HG02870 (cell line): Measurements from ENCODE around the gene PURB.
A peak's percentile ranks its signal among the peaks of the same experiment; 100 is the strongest.
"Not testable (repeated sequence)": the region's sequence is repeated elsewhere in the genome, so short reads cannot be mapped to it uniquely, and the experiment has no call there.

ENCODE experiments used
- ATAC-seq: cut with Tn5 transposase; IDR thresholded peaks from one replicate; pipeline ENCODE4 v1.9.1; 2021; ENCODE audit warnings: mild to moderate bottlenecking, moderate library complexity; ENCODE audit not compliant: unreplicated experiment

PURB gene

GRCh38 chr7:44893710-44894234, 8.4 kb upstream of the PURB start:
- no peak for ATAC-seq

GRCh38 chr7:44891791-44892190, 6.5 kb upstream of the PURB start:
- ATAC-seq, result no peak

GRCh38 chr7:44891372-44891771, 6.0 kb upstream of the PURB start:
- ATAC-seq, result no peak

- ATAC-seq, result no peak
These were observed 3.9 kb upstream of the PURB start for GRCh38 chr7:44889086-44889781.

GRCh38 chr7:44887293-44887692, 2.0 kb upstream of the PURB start:
- ATAC-seq, result no peak

GRCh38 chr7:44884621-44885393, 523 bp downstream of the PURB start:
- peak; percentile 19 for ATAC-seq

- ATAC-seq, result no peak
These were observed 1.2 kb downstream of the PURB start for GRCh38 chr7:44883961-44884620.

- no peak for ATAC-seq
These were observed 2.4 kb downstream of the PURB start for GRCh38 chr7:44882899-44883298.

- ATAC-seq, result no peak
These were observed 3.7 kb downstream of the PURB start for GRCh38 chr7:44881610-44882009.

GRCh38 chr7:44881066-44881600, 4.2 kb downstream of the PURB start:
- no peak for ATAC-seq

GRCh38 chr7:44880317-44881018, 4.9 kb downstream of the PURB start:
- no peak for ATAC-seq

- ATAC-seq, result no peak
These were observed 8.9 kb downstream of the PURB start for GRCh38 chr7:44876393-44876792.

GRCh38 chr7:44875241-44875640, 10.1 kb downstream of the PURB start:
- ATAC-seq, result no peak

- no peak for ATAC-seq
These were observed 12.5 kb downstream of the PURB start for GRCh38 chr7:44872787-44873186.

- not testable (repeated sequence) for ATAC-seq
These were observed 13.4 kb downstream of the PURB start for GRCh38 chr7:44871918-44872317.

GRCh38 chr7:44870780-44871179, 14.6 kb downstream of the PURB start:
- ATAC-seq, result not testable (repeated sequence)

GRCh38 chr7:44870336-44870735, 15.0 kb downstream of the PURB start:
- ATAC-seq, result not testable (repeated sequence)

- no peak for ATAC-seq
These were observed 18.0 kb downstream of the PURB start for GRCh38 chr7:44867073-44867995.

GRCh38 chr7:44861949-44862348, 23.4 kb downstream of the PURB start:
- ATAC-seq, result not testable (repeated sequence)

GRCh38 chr7:44858161-44858560, 27.2 kb downstream of the PURB start:
- ATAC-seq, result no peak
